ENCODE measurements around the gene BPIFB4.
"Not testable (repeated sequence)": the region's sequence is repeated elsewhere in the genome, so short reads cannot be mapped to it uniquely, and the experiment has no call there.

BPIFB4 gene

GRCh38 chr20:33079259-33079658 lies at the start of gene BPIFB4:
BPIFB4 (plus strand) TSS chr20:33079643; CDS start chr20:33081527, 1,884 bp downstream.
- no peak for DNase-seq

DNA sequence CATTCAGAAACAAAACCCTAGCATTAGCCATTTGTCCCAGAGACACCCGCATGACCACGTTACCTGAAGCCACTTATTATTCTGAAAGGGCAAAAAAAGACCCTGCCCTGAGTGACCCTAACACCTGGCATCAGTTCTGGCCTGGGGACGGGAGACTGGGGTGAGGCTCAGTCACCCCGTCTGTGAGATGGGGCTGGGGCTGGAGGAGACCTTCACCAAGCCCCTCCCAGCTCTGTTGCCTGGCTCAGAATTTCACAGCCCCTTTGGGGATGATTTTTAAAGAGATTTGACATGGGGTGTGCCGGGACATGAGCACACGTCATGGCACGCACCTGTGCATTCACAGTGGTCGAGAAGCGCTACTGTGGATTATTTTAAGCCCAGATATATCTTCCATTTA lies 49.4 kb upstream of the BPIFB4 start:
- DNase-seq: no peak

GRCh38 chr20:33030569-33030968 lies 48.9 kb upstream of the BPIFB4 start:
- no peak for DNase-seq

DNA sequence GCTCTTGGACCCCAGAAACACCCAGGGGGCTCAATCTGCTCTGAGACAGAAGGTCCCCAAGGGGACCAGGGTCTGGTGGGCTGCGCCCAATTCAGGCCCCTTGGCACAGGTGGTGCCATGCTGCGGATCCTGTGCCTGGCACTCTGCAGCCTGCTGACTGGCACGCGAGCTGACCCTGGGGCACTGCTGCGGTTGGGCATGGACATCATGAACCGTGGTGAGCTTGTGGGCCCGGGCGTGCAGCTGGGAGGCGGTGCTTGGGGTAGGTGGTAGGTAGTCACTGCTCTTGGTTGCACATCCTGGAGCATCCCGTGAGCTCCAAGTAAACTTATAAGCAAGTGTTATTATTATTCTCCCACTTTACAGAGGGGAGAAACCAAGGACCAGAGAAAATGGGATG lies 47.9 kb upstream of the BPIFB4 start, which contains the start of gene BPIFB6:
Gene BPIFB6 (plus strand): TSS at position 118 of the 400 bp plus-strand sequence. CDS start 0 bp downstream, at position 118.
- no peak for DNase-seq

DNA sequence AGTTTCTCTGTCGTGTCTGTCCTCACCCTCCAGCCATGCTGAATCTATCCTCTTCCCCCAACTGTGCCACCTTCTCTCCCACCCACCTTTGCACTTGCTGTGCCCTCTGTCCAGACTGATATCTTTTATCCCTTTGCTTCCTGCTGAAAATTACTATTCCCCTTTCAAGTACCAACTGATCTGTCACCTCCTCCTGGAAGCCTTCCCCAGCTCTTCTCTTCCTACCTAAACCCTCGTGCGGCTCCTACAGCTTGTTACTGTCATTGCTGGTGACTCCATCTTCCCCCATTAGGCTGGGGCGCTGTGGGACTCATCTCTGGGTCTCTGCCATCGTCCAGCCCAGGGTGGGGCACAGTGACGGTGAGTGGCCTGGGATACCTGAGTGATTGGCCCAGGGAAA lies 46.9 kb upstream of the BPIFB4 start:
- no peak for DNase-seq

DNA sequence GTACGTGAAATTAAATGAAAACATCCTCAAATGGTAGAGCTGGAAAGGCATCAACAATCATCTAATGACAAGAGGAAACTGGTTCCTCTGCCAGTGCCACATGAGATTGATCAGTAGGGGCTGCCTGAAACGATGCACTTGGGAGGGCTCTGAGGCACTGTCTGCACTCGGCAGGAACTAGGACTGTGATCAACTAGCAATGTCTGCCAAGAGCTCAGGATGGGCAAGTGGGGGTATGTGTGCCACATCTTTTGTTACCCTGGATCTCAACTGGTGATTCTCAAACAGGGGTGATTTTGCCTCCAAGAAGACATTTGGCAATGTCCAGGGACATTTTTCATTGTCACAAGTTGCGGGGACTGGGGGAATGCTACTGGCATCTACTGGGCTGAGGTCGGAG lies 46.1 kb upstream of the BPIFB4 start:
- DNase-seq: no peak

GRCh38 chr20:33034115-33034514 lies 45.3 kb upstream of the BPIFB4 start:
- no peak for DNase-seq

DNA sequence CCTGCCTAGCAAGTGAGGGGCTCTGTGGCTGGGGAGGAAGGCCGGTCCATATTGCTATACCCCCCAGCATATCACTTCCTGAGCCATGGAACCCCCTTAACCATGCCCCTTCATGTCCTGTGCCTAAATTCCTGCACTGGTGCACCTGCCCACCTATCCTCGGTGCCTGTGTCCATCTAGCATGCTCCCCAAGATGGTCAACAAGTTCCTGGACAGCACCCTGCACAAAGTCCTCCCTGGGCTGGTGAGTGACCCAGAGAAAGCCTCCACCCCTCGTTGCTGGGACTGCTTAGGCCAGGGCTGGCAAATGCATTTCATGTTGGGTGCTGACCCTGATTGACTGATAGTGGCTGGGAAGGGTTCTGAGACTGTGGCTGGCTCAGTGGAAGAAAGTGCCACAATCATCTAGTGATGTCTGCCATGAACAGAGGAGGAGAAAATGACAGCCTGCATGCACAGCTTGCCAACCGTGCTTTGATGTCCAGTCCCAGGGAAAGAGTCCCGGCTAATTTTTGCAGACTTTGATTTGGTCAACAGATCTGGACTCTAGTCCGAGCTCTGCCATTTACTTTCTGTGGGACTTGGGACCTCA lies 44.4 kb upstream of the BPIFB4 start:
- no peak for DNase-seq

DNA sequence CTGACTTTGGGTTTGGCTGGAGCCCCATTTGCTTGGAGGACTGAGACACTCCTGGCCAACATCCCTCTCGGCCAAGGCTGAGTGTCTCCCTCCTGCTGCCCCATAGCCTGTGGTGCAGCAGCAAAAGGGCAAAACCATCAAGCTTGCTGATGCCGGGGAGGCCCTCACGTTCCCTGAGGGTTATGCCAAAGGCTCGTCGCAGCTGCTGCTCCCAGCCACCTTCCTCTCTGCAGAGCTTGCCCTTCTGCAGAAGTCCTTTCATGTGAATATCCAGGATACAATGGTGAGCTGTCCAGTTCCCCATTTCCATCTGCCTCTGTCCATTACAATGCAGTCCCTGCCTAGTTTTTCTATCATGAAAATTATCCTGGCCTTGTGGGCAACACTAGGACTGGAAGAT lies 42.0 kb upstream of the BPIFB4 start:
- no peak for DNase-seq

DNA sequence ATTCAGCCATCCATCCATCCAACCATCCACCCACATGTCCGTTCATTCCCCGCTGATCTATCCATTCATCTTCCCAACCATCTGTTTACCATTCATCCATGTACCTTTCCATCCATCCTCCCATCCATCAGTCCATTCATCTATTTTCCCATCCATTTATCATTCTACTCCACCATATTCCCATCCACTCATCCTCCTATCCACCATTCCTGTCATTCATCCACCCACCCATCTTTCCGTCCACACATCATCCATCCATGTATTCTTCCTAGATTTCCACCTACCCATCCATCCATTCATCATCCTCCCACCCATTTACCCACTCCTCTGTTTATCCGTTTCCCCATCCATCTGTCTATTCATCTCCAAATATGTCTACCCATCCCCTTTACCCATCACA lies 41.2 kb upstream of the BPIFB4 start:
- DNase-seq: no peak

DNA sequence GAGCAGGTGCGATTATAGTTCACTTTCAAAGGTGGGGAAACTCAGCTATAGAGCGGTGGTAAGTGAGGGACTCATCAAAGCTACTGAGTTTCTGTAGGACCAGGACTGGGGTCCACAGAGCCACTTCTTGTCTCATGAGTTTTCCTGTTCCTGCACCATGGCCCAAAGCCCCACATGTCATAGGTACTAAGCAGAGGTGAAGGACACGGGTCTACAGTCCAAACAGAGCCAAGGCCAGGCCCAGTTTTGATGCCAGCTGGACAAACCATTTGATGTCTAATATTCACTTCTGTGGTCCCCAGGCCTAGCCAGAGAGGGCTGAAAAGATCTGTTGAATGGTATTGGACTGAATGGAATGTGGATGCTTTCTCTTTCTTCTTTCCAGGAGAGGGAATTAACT lies 37.0 kb upstream of the BPIFB4 start:
- DNase-seq: no peak

GRCh38 chr20:33042983-33043730 lies 36.3 kb upstream of the BPIFB4 start:
- no peak for DNase-seq

DNA sequence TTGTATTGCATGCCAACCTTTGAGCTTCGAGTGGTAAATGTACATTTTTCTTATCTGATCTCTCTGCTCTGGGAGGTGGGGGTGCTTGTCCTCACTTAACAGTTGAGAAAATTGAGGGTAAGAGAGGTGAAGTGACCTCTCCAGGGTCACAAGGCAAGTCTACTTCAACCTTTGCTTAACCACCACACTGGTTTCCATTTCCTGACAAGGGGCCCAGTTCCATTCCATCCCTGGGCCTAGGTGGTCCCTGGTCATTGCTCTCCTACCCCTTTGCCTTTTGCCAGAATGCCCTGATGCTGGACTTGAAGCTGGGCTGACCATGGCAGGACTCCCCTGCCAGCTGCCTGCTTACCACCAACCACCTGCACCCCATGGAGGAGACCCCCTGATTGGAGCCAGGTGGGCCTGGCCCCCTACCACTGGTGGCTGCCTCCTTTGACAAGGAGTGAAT lies 35.7 kb upstream of the BPIFB4 start:
- no peak for DNase-seq

DNA sequence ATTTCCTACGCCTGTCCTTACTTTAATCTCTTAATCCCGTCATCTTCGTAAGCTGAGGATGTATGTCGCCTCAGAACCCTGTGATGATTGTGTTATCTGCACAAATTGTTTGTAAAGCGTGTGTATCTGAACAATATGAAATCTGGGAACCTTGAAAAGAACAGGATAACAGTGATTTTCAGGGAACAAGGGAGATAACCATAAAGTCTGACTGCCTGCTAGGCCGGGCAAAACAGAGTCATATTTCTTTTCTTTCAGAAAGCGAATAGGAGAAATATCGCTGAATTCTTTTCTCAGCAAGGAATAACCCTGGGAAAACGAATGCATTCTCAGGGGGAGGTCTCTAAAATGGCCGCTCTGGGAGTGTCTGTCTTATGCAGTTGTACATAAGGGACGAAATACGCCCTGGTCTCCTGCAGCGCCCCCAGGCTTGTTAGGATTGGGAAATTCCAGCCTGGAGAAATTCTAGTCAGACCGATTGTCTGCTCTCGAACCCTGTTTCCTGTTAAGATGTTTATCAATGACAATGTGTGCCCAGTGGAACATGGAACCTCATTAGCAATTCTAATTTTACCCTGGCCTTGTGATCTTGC lies 34.2 kb upstream of the BPIFB4 start:
- DNase-seq: not testable (repeated sequence)

GRCh38 chr20:33046412-33046811 lies 33.0 kb upstream of the BPIFB4 start:
- no peak for DNase-seq

GRCh38 chr20:33051333-33051732 lies 28.1 kb upstream of the BPIFB4 start:
- no peak for DNase-seq

DNA sequence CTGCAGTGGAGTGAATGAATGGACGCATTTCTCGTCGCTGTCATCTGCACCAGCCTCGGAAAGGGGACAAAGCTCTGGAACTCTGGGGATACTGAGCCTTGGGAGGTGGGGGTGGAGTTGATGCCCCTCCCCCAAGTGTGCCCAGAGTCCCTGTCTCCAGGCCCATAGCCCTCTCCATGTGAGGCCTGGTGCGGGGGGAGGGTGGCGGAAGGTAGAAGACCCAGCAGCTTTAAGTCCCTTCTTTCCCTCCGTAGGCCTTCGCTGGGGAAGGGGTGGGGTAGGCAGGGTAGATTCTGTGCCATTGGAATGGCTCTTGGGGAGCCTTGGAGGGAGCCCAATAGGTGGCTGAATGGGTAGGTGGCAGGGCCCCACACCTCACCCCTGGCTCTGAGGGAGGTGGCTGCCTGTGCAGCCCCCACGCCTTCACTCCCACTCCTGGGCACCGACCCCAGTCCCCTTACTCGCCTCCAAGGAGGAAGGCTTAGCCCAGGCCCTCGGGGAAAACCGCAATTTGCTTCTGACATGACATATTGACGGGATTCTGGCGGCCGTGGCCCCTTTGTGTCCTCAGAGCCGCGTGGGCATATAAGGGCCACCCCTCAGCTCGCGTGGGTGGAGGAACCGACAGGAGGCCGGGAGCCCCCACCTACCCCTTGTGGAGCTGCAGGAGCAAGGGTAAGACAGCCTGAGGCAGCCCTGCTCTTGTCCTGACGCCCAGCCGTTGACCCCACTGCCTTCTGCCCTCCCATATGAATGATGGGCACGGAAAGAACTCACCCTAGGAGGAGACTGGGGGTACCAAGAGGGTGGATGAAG lies 25.9 kb upstream of the BPIFB4 start, which contains the start of gene BPIFB3:
Gene BPIFB3 (plus strand): TSS at position 613 of the 816 bp plus-strand sequence. CDS start 1,533 bp downstream, outside the sequence.
- DNase-seq: no peak

- DNase-seq: no peak
These were observed 25.1 kb upstream of the BPIFB4 start for GRCh38 chr20:33054381-33054780.

GRCh38 chr20:33054791-33055190 lies 24.7 kb upstream of the BPIFB4 start:
- DNase-seq: no peak

DNA sequence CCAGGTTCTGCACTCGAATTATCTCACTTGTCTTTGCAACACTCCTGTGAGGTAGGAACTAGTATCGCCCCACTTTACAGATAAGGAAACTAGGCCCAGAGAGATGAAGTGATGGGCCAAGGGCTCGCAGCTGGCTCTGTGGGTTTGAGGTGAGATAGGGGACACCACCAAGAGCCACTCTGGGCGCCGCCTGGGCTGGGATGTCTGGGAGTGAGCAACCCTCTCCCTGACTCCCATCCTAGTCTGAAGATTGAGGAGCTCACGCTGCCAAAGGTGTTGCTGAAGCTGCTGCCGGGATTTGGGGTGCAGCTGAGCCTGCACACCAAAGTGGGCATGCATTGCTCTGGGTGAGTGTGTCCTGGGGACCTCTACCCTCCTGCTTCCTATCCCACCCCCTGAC lies 20.3 kb upstream of the BPIFB4 start:
- DNase-seq: no peak

DNA sequence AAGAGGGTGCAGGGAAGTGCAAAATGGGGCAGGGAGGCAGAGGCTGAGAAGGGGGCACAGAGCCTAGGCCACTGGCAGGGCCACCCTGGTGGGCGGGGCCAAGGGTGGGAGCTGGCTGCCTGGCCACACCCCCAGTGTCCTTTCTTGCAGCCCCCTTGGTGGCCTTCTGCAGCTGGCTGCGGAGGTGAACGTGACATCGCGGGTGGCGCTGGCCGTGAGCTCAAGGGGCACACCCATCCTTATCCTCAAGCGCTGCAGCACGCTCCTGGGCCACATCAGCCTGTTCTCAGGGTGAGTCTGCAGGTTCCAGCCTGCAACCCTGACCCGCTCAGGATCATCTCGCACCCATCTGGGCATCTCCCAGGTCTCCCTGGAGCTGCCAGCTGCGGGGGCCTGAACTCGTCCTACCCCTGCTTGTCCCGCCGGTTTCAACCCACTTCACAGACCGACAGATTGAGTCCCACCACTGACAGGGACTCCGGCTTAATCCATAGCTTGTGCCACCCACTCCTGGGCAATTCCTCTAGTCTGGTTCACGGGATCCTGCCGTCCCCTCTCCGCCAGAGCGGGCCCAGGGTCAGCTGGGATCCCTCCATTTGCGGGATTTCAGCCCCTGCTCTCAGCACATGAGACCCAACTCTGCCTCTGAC lies 19.6 kb upstream of the BPIFB4 start:
- no peak for DNase-seq

DNA sequence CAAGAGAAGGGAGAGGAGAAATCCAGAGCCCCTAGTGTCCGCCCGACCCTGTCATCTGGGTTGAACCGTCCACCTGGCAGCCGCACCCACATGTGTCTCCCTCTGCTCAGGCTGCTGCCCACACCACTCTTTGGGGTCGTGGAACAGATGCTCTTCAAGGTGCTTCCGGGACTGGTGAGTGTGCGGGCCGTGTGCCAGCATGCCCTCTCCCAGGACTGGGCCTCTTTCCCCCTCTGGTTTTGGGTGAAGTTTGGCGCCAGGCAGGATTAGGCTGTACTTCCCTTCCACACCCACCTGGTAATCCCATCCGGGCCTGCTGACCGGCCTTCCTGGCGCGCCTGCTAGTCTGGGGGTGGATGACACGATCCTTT lies 17.8 kb upstream of the BPIFB4 start:
- DNase-seq: no peak
